HK-2 (cell line): ENCODE data around the gene MAGI2.
"Not testable (repeated sequence)": the region's sequence is repeated elsewhere in the genome, so short reads cannot be mapped to it uniquely, and the experiment has no call there.

Experiments used
- DNase-seq: peaks from one replicate; pipeline ENCODE4 v3.0.0-alpha.2; 2018; ENCODE audit not compliant: unreplicated experiment

Gene MAGI2

DNA sequence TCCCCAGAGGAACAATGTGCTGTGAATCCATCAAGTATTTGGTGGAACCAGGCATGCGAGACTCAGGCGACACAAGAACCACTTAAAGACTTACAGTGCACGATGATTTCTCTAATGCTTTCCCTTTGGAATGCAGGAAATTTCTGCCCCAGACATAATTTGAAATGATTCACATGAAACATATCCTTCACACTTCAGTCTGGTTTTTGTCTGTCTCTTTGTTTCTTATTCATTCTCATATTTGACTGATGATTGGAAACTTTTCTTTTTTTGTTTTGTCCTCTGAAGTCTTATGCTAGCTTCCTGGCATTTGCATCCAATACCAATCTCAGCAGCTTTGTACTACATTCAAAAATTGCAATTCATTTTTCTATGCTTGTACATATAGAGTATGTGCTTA, 1152.1 kb downstream of the MAGI2 start:
- peak; percentile 31 for DNase-seq

DNA sequence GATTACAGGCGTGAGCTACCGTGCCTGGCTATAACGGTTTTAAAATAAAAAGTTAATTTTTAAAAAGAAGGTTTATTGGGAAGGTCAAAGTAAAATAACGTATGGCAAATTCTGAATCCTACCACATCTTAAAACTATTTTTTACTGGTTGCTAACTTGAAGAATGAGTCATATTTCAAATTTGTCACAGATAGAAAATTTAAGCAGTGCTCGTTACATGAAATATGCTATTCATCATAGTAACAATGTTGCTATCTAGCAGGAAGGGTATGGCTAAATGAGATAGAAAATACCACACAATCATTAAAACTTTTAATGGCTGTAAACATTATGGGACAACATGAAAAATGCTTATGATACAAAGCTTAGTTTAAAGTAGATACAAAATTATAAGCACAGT, 1154.4 kb downstream of the MAGI2 start:
- no peak for DNase-seq

DNA sequence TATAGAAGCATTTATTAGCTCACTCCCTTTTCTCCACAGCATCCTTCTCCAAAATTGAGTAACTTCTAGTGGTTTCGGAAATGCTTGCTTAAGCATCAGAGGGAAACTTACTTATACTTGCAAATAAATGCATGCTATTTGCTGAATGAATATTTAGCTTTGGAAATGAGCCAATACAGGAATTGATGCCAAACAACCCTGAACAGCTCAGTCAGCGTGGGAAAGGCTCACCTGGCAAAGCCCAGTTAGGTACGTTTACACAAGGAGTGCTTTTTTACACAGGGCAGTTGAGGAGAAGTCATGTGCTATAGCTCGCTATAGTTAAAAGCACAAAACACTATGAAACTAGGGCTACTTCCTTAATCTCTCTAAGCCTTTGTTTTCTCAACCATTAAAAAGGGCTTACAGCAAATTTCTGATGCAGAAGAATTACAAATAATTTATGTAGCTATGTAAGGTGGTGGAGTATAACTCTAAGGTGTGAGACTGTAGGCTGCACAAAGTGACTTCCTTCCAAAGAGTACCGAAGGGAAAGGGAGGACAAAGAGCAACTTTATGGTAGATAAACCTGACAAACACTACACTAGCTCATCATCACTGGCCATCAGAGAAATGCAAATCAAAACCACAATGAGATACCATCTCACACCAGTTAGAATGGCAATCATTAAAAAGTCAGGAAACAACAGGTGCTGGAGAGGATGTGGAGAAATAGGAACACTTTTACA, 1156.7 kb downstream of the MAGI2 start:
- no peak for DNase-seq

DNA sequence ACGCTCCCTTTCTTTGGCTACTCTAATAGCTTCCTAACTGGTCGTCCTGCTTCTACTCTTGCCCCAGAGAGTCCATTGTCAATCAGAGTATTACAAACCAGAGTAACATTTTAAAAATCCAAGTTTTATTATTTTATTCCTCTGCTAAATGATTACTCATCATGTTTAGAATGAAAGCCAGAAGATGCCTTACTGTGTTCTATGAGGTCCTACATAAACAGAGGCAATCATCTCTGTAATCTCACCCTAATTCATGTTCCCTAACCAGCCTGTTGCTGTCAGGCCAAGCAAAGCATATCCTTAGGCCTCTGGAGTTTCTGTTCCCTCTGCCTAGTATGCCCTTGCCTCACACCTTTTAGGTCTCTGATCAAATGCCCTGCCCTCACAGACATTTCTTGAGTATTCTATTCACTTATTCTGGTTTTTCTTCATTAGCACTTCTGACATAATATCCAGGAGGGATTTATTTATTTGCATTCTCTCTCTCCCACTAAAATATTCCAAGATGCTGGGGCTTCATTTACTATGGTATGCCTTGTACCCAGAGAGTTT, 1157.3 kb downstream of the MAGI2 start:
- no peak for DNase-seq

DNA sequence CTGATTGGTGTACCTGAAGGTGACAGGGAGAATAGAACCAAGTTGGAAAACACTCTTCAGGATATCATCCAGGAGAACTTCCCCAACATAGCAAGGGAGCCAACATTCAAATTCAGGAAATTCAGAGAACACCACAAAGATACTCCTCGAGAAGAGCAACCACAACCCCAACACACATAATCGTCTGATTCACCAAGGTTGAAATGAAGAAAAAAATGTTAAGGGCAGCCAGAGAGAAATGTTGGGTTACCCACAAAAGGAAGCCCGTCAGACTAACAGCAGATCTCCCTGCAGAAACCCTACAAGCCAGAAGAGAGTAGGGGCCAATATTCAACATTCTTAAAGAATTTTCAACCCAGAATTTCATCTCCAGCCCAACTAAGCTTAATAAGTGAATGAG, 1164.0 kb downstream of the MAGI2 start:
- not testable (repeated sequence) for DNase-seq

DNA sequence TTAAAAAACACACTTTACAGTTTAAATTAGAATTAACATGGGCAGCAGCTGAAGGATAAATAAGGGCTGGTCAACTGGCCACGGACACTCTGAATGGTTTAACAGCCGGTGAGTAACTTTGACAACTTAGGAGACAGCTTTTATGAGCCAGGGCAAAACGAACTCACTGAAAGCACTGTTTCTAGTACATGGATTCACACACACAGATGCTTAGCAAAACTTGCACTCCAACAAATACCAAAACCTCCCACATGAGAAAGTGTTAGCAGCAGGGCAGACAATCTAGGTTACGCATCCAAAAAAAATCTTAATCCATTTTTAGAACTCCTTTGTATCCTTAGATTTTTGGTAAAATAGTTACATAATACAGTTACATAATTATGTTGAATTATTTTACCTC, 1168.5 kb downstream of the MAGI2 start:
- DNase-seq, result no peak

DNA sequence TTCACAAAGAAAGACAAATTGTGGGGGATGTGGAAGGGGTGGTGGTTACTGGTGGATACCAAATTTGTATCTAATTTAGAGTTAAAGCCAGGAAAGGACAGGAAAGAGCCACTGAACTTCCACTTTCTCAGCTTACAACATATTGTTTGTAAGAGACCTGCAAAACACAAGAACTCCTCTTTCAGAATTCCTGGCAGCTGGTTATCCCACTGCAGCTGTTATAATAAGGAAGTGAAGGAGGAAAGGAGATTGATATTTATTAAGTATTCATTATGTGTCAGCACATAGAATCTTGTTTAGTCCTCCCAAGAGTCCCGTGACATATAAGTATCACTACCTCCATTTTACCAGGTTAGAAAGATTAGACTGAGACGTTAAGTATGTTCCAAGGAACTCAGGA, 1173.2 kb downstream of the MAGI2 start:
- DNase-seq, result no peak

DNA sequence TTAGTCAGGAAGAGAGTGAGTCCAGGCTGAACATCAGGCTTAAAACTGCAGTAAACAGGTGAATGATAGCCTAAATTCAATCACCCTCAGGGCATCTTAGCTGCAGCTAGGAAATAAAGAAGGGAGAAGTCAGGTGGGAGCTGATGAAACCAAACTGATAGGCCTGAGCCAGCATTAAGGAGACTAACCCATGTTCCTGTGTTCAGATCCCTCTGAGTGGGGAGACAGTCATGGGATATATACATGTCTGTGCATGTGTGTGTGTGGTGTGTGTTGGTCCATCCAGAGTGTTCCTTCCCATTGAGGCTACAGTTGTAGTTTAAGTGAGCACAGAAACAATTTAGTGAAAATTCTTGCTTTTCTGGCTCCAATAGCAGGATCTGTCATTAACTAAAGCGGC, 1174.0 kb downstream of the MAGI2 start:
- DNase-seq, result no peak

DNA sequence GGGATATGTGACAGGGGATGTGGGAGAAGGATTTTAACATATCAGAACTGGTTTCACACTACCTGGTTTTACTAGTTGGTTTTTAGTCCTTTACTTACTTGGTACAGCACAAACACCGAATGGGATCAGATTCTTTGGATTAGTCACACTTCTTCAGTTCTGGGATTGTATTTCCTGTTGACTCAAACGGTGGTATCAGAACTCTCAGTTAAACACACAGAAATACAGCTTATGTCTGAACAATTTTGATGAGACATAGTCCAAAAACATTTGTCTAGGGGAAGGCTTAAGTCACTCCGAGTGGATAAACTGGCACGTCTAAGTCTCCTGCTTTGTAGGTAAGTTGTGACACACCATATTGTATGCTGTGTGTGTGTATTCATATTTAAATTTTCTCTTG, 1174.4 kb downstream of the MAGI2 start:
- no peak for DNase-seq

DNA sequence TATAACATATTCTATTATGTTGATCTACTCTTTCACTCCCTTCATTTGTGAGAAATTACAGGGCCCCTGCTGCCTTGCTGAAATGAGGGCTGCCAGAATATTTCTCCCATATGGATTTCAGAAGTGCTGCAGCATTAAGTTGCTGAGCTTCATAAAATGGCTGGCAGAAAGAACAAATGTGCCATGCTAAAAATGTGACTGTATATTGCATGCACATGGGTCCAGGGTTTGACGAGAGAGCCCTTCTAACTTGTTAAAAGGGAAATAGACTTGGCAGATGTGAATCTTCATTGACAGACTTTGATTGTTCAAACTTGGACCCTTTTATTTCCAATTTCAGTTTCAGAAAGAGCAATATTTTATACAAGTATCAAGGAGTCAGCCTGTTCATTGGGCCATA, 1186.3 kb downstream of the MAGI2 start:
- DNase-seq, result no peak

DNA sequence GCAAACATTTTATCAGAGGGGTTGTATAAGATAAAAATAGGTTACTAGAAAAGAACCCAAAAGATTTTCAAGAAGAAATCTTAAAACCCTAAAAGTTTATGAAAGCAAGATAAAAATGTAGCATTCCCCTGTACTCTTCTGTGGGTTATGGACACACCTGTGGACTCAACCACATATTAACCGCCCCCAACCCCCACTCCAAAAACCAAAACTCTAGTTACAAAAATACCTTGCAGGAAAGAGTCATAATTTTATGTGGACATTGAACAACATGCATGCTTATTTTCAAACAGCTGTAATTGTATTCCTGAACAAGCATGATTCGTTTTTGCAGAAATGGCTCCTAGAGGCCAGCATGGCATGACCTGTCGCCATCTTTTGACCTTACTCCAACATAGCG, 1188.0 kb downstream of the MAGI2 start:
- no peak for DNase-seq

DNA sequence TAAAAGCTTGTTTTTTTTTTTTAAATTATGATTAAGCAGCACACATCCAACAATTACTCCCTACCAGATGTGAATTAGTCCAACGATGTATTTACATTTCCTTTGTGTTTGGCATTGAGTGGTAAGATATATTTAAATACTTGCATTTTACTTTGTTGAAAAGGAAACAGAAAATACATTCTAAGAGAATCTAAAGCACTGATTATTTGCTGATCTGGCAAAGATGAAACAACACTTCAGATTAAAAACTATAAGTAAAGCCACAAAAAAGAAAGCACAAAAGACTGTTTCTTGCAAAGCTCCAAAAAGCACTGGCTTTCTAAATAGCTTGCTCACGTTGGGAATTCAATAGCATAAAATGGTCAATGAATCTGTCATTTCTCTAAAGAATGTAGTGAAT, 1188.4 kb downstream of the MAGI2 start:
- no peak for DNase-seq

DNA sequence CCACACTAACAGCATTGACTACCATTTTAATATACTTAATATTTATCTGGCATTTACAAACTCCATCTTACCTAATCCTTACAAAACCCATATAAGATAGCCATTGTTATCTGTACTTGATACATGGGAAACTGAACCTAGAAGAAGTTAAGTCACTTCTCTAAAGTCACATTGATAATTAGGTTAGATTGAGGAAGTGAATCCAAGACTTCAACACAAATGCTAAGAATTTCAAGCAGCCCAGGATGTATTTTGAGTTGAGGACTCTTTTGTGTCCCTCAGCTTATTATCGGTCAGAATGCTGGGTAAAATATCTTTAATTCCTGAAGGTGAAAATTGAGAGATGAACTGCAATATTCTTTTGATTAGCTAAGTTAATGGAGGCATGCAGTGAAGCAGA, 1189.4 kb downstream of the MAGI2 start:
- no peak for DNase-seq

DNA sequence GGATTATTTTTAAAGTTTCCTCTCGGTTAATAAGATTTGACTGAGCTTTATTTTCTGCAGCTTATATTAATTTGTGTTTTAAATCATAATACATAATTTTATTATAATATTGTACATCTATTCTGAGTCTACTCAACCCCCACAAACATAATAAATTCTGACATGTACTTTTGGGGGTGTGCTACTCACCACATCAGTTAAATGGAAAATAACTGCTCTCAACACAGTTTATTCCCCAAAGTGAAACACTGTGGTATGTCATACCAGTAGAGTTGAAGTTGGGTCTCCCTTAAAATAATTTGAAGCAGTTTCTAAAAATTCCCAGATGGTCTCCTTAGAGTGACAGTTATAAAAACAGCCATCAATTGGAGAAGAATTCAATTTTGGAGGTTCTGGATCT, 1191.7 kb downstream of the MAGI2 start:
- no peak for DNase-seq

DNA sequence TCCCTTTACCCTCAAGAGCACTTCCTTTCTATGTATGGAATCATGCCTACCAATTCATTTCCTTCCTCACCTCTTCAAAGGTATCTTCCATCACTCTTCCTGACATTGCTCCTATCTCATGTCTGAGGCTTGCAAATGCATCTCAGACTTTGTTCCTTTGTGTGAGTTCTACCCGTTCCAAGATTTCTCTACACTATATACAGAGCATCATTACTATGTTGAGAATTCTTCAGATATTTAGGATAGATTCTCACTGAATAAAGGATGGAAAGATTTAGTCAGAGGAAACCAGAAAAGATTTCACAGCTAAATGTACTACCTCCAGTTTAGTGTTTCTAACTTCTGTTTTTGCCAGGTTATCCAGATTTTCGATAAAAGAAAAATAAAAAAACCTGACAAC, 1192.2 kb downstream of the MAGI2 start:
- DNase-seq, result no peak

DNA sequence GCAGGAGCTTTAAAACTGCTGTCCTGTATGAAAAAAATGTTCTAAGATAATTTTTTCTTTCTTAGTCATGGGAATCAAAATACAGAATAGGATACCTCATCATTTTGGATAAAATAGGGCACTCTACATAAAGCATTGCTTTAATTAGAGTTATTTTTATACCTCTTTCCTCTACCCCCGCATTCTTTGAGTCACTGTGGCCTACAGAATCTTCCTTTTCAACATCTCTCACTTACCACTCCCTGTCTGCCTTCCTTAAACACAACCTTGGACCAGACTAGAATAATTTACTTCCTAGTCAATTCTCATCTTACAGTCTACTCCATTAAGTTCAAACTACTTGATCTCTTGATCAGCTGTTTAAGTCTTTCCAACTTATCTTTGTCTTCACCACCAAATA, 1192.6 kb downstream of the MAGI2 start:
- DNase-seq, result no peak

DNA sequence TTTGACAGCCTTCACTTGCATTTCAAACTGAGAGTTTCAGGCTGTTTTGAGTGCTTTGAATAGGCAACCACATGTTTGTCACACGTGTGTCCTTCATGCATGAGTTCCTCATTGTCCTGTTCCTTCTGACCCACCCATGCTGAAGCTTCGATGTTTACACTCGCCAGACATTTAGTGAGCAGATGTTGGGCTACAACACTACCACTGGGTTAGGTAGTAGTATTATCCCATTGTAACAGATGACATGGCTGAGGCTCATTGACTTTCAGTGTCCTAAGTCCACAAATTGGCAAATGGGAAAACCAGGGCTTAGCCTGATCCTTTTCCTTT, 1198.8 kb downstream of the MAGI2 start:
- no peak for DNase-seq

DNA sequence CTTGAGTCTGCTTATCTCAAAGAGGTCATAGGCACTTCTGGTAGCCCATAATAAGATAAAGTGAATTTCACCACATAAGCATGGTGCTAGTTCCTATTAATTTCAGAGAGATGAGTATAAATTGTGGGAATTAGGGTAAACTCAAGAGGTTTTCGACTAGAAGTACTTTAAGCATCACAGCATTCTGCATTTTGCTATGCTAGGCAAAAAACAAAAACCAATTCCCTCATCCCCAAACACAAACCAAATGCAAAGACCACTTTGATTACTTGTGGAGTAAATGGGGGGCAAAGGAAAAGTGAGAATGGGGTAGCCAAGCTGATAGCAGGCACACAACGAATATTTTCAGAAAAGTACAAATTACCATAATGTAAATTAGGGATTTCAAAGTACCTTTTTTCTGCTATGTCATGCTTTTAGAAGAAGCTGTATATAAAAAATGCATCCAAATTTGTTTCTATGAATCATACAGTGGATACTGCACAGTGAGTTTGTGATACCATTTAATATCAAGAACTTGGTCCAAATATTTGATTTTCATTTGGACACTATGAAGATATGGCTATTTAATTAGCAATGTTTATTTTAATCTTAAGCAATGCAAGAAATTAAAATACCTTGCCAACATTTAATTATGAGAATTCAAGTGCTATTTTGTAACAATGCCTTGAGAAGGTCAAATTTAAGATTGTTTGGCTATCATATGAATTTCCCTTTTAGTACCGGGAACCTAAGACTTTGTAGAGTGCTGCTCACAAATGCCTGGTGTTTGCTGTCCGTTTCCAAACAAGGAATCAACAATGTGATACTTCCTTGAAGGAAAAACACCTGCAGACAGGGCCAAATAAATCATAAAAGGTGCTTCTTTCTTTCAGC, 1199.4 kb downstream of the MAGI2 start:
- no peak for DNase-seq

DNA sequence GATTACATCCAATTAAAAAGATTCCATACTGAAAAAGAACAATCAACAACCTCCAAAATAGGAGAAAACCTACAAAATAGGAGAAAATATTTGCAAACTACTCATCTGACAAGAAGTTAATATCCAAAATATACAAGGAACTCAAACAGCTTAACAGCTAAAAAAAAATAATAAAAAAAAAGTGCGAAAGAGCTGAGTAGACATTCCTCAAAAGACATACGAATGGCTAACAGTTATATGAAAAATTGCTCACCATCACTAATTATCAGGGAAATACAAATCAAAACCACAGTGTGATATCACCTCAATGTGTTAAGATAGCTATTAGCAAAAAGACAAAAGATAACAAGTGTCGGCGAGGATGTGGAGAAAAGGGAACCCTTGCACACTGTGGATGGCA, 1204.6 kb downstream of the MAGI2 start:
- no peak for DNase-seq

DNA sequence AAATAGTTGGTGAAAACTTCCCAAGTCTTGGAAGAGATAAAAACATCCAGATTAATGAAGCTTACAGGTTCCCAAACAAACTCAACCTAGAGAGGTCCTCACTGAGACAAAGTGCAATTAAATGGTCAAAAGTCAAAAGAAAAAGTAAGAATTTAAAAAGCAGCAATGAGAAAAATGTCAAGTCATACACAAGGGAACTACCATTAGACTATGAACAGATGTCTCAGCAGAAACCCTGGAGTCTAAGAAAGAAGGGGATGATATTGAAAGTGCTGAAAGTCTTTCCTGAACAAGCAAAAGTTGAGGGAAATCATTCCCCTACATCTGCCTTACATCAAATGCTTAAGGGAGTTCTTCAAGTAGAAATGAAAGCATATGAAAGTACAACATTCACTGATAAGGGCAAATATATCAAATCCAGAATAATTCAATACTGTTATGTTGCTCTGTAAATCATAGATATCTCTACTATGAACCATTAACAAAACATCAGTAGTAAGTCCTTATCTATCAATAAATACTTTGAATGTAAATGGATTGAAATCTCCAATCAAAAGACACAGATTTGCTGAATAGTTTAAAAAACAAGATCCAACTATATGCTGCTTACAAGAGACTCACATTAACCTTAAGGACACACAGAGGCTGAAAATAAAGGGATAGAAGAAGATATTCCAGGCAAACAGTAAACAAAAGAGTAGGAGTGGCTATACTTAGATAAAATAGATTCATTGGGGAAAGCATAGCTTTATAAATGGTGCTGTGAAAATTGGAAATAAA, 1205.4 kb downstream of the MAGI2 start:
- DNase-seq, result no peak

DNA sequence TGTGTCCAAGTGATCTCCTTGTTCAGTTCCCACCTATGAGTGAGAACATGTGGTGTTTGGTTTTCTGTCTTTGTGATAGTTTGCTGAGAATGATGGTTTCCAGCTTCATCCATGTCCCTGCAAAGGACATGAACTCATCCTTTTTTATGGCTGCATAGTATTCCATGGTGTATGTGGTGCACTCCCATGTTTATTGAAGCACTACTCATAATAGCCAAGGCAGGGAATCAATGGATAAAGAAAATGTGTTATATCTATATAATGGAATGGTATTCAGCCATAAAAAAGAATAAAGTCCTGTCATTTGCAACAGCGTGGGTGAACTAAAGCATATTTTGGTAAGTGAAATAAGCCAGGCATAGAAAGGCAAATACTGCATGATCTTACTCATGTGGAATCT, 1213.3 kb downstream of the MAGI2 start:
- not testable (repeated sequence) for DNase-seq

DNA sequence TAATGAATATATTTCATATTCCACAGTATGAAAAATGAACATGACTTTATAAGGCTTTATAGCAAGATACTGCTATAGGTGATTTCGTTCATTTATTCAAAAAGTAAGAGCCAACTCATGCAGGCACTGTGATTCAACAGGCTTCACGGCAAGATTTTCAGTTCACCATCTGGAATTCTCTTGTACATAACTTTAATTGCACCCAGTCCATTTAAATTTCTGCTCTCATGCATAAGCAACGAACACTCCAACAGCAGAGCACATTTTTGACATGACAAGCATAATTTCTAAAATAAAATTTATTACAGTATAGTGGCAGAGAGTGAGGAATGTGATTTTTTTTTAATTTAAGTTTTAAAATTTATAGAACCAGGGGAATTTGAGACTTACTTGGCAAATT, 1218.8 kb downstream of the MAGI2 start:
- DNase-seq, result no peak
